HepG2 (cell line): ENCODE data around the gene CCSER1. TPM values are rescaled to one million over a fixed set of nuclear protein-coding genes. Genes with fewer than 3 reads are reported as not detected.

Experiments
- ATAC-seq: fragments of 200-7000 bp; cut with Tn5 transposase; 3 replicates; pipeline ENCODE4 v1.9.1; 2020; ENCODE audit warnings: mild to moderate bottlenecking, moderate library complexity
- BruUV-seq: library from RNA; stranded (reverse); fragments of 400-500 nt; replicated peaks from 2 replicates; lab custom pipeline; 2021; lab: Mats Ljungman, UMichigan
- CTCF ChIA-PET: fragments of 300-600 bp; formaldehyde crosslinking; extraction: SDS; loops from one replicate; lab custom pipeline; 2021; ENCODE audit warnings: low total read pairs, inconsistent platforms, low intra/inter-chr PET ratio; lab: Yijun Ruan, JAX
- POLR2A ChIA-PET: fragments of 350-600 bp; sonication (Branson Sonifier 250); formaldehyde crosslinking; loops from one replicate; lab custom pipeline; 2020; ENCODE audit warnings: antibody characterized with exemption, inconsistent platforms; lab: Yijun Ruan, JAX
- DNase-seq: peaks from one replicate; pipeline ENCODE4 v3.0.0-alpha.2; 2015; ENCODE audit warnings: low spot score
- FAIRE-seq: peaks from 3 replicates; lab custom pipeline; 2011; peaks lifted over from hg19 to GRCh38; lab: Jason Lieb, UNC
- H2AFZ ChIP-seq: one replicate; pipeline ENCODE4 v1.6.1; 2011; ENCODE audit warnings: low read length, inconsistent platforms
- H3K27ac ChIP-seq: fragments of 300-600 bp; 3 replicates; pipeline ENCODE4 v1.8.0; 2011; ENCODE audit warnings: mixed run types, mild to moderate bottlenecking, mixed read lengths, low read length, inconsistent platforms; ENCODE audit not compliant: insufficient read depth; ENCODE audit errors: extremely low read length
- H3K27me3 ChIP-seq, 2 experiments: fragments of 200-600 bp in 1 of 2; 2 replicates in 1 of 2; 3 replicates in 1 of 2; pipeline versions ENCODE4 v1.6.0 to v1.8.0; 2011; ENCODE audit warnings: low read length in 2 of 2, mild to moderate bottlenecking in 2 of 2, moderate library complexity in 2 of 2, inconsistent platforms in 1 of 2; ENCODE audit not compliant: insufficient read depth in 2 of 2, control insufficient read depth in 1 of 2
- H3K36me3 ChIP-seq, 2 experiments: fragments of 200-600 bp in 1 of 2; replicated peaks in 1 of 2; 2 replicates in 1 of 2; 3 replicates in 1 of 2; pipeline versions ENCODE4 v1.5.1 to v1.8.0; 2011; ENCODE audit warnings: low read length in 2 of 2, inconsistent platforms in 1 of 2; ENCODE audit not compliant: insufficient read depth in 2 of 2, control insufficient read depth in 1 of 2
- H3K4me1 ChIP-seq: 2 replicates; pipeline ENCODE4 v1.5.1; 2012; ENCODE audit warnings: low read length, inconsistent platforms; ENCODE audit not compliant: insufficient read depth
- H3K4me2 ChIP-seq: 2 replicates; pipeline ENCODE4 v1.6.0; 2011; ENCODE audit warnings: low read depth, low read length, inconsistent platforms
- H3K4me3 ChIP-seq, 3 experiments: fragments of 200-600 bp in 1 of 3; sonication (generic), shearing (Covaris generic) in 1 of 3; replicated peaks in 1 of 3; 2 replicates each; pipeline ENCODE4 v1.5.1; 2011 to 2016; ENCODE audit warnings: low read length in 3 of 3, inconsistent platforms in 2 of 3, low read depth in 2 of 3, mild to moderate bottlenecking in 2 of 3, control low read depth in 1 of 3, mixed read lengths in 1 of 3; ENCODE audit not compliant: insufficient read depth in 1 of 3
- H3K79me2 ChIP-seq: one replicate; pipeline ENCODE4 v1.6.1; 2011; ENCODE audit warnings: low read length, inconsistent platforms; ENCODE audit not compliant: insufficient read depth
- H3K9ac ChIP-seq: 2 replicates; pipeline ENCODE4 v1.6.0; 2011; ENCODE audit warnings: mild to moderate bottlenecking, low read depth, low read length, inconsistent platforms; ENCODE audit not compliant: insufficient read depth
- H3K9me3 ChIP-seq: 2 replicates; pipeline ENCODE4 v1.5.1; 2012; ENCODE audit warnings: mild to moderate bottlenecking, low read length
- H4K20me1 ChIP-seq: 2 replicates; pipeline ENCODE4 v1.6.0; 2011; ENCODE audit warnings: inconsistent platforms, mild to moderate bottlenecking, low read length, moderate library complexity; ENCODE audit not compliant: insufficient read depth
- DZIP1 ChIP-seq: sonication (generic); formaldehyde crosslinking; IDR thresholded peaks from 2 replicates; pipeline ENCODE4 v1.5.0; 2020; ENCODE audit warnings: mild to moderate bottlenecking, missing genetic modification reagents
- MXI1 ChIP-seq: IDR thresholded peaks from 3 replicates; pipeline ENCODE4 v1.6.1; 2012; ENCODE audit warnings: low read depth, low read length, inconsistent platforms, borderline replicate concordance
- NFKBIZ ChIP-seq: IDR thresholded peaks from 2 replicates; pipeline ENCODE4 v1.6.1; 2018; ENCODE audit warnings: missing genetic modification reagents, missing compliant biosample characterization
- PHF5A ChIP-seq: IDR thresholded peaks from one replicate; pipeline ENCODE4 v1.6.1; 2018; ENCODE audit warnings: low read depth, missing genetic modification reagents; ENCODE audit not compliant: unreplicated experiment
- RFX3 ChIP-seq: IDR thresholded peaks from 2 replicates; pipeline ENCODE4 v1.6.1; 2016; ENCODE audit warnings: missing biosample characterization, missing genetic modification reagents
- SMARCC2 ChIP-seq: fragments of 450-650 bp; IDR thresholded peaks from 2 replicates; pipeline ENCODE4 v1.6.1; 2017; ENCODE audit warnings: antibody characterized with exemption, mild to moderate bottlenecking
- TOPORS ChIP-seq: sonication (generic); formaldehyde crosslinking; IDR thresholded peaks from 2 replicates; pipeline ENCODE4 v1.8.0; 2023; ENCODE audit warnings: mild to moderate bottlenecking, missing genetic modification reagents
- ZFP82 ChIP-seq: sonication (generic); formaldehyde crosslinking; IDR thresholded peaks from 2 replicates; pipeline ENCODE4 v1.5.1; 2020; ENCODE audit warnings: mild to moderate bottlenecking, missing genetic modification reagents, borderline replicate concordance
- ZFYVE20 ChIP-seq: sonication (generic); formaldehyde crosslinking; IDR thresholded peaks from 2 replicates; pipeline ENCODE4 v1.8.0; 2023; ENCODE audit warnings: low read depth, mild to moderate bottlenecking, moderate library complexity, missing genetic modification reagents, borderline replicate concordance
- ZNF160 ChIP-seq: sonication (generic); formaldehyde crosslinking; IDR thresholded peaks from 2 replicates; pipeline ENCODE4 v1.8.0; 2022; ENCODE audit warnings: mild to moderate bottlenecking, inconsistent platforms, missing genetic modification reagents
- ZNF263 ChIP-seq: sonication (generic); formaldehyde crosslinking; IDR thresholded peaks from 2 replicates; pipeline ENCODE4 v1.4.0; 2020; ENCODE audit warnings: missing genetic modification reagents
- ZNF468 ChIP-seq: sonication (generic); formaldehyde crosslinking; IDR thresholded peaks from 2 replicates; pipeline ENCODE4 v1.8.0; 2022; ENCODE audit warnings: mild to moderate bottlenecking, moderate library complexity, missing genetic modification reagents
- ZNF558 ChIP-seq: sonication (generic); formaldehyde crosslinking; IDR thresholded peaks from 2 replicates; pipeline ENCODE4 v1.9.0; 2022; ENCODE audit warnings: mild to moderate bottlenecking, missing genetic modification reagents, borderline replicate concordance
- WGBS: methylation state at CpG from one replicate; pipeline ENCODE4 v1.1.6; 2017; ENCODE audit warnings: low lambda C conversion rate; 5-methylcytosine and 5-hydroxymethylcytosine counted together
- in situ Hi-C: cut with HindIII; loops from 2 replicates; pipeline ENCODE4 v1.10.0; 2017; ENCODE audit warnings: low pct_unique_long_range_greater_than_20kb; ENCODE audit not compliant: extremely low pct_ligation_motif_present
- intact Hi-C: fragments of 100-400 bp; cut with micrococcal nuclease; formaldehyde crosslinking; loops from one replicate; pipeline ENCODE4 v1.10.0; 2022; ENCODE audit not compliant: unreplicated experiment
- polyA plus RNA-seq, 8 experiments: library from polyadenylated mRNA; depleted of rRNA in 3 of 8; stranded (reverse) in 7 of 8; unstranded in 1 of 8; fragments of >200 nt; fragmentation: Illumina TruSeq in 4 of 8; extraction: Trizol in 4 of 8; gene quantifications; 2 replicates each; pipeline versions ENCODE4 v1.2.1 to v1.2.3, GENCODE V29; 2011 to 2016; ENCODE audit warnings: low read depth in 4 of 8, missing spikeins in 1 of 8, mixed read lengths in 1 of 8; ENCODE audit not compliant: insufficient read depth in 1 of 8
- total RNA-seq, 5 experiments: library from RNA; depleted of rRNA; stranded (reverse); fragments of >200 nt; fragmentation: Illumina TruSeq; extraction: Trizol; gene quantifications; 2 replicates each; pipeline ENCODE4 v1.2.3, GENCODE V29; 2016; ENCODE audit warnings: low read depth in 1 of 5
- TF ChIP-seq, protein P1 (sequence below): fragments of 450-650 bp; IDR thresholded peaks from 2 replicates; pipeline ENCODE4 v1.6.1; 2017; ENCODE audit warnings: mild to moderate bottlenecking
- TF ChIP-seq, protein P2 (sequence below): sonication (generic); formaldehyde crosslinking; IDR thresholded peaks from 2 replicates; pipeline ENCODE4 v1.5.1; 2020; ENCODE audit warnings: missing genetic modification reagents, mild to moderate bottlenecking, borderline replicate concordance

CCSER1 gene
- total and polyA plus RNA-seq, 2 of the 13 experiments (the other 11 are each of a cell fraction or from before 2014, with no cell fraction given): not detected

DNA sequence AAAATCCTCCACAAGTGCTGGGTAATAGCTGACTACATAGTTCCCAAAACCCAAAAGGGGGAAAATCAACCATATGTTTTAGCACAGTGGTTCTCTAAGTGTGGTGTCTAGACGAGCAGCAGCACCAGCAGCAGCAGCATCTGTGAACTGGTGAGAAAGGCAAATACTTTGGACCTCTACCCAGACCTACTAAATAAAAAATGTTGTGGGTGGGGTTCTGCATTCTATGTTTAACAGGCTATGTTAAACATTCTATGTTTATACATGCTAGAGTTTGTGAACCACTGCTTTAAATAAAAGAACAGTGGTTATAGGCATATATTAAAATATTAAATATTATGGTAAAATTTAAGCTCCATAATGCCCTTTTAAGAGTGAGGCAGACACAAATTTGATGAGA is 1171.6 kb downstream of the CCSER1 start:
- no TSS peak for BruUV-seq
- no peak for FAIRE-seq
- H3K36me3 ChIP-seq: no peaks in the 10 kb centered on the region
- no peak overlapping the region for H3K9ac ChIP-seq
- no peak for DNase-seq
- TF ChIP-seq ZFP82: no peak
- TF ChIP-seq PHF5A (CRISPR knock-in tag): no peak
- TF ChIP-seq SMARCC2: no peak
- no peak for TF ChIP-seq RFX3 (CRISPR knock-in tag)
- TF ChIP-seq ZFYVE20 (CRISPR knock-in tag): no peak
- TF ChIP-seq MXI1: no peak
- TF ChIP-seq NFKBIZ (CRISPR knock-in tag): no peak
- TF ChIP-seq TOPORS (CRISPR knock-in tag): no peak
- no peak for TF ChIP-seq ZNF468 (CRISPR knock-in tag)
- TF ChIP-seq ZNF160 (CRISPR knock-in tag): no peak
- no peak for TF ChIP-seq ZNF558 (CRISPR knock-in tag)
- intact Hi-C loops: no loop called here
- no peak overlapping the region for H3K27ac ChIP-seq
- ChIA-PET POLR2A (no interaction called here), CTCF (no interaction called here)
- H3K9me3 ChIP-seq: no peaks in the 10 kb centered on the region
- H3K79me2 ChIP-seq: no peaks in the 10 kb centered on the region
- no peaks in the 10 kb centered on the region for H4K20me1 ChIP-seq
- no peak overlapping the region for H2AFZ ChIP-seq
- in situ Hi-C loops: no loop called here
- no peak overlapping the region for H3K4me2 ChIP-seq
- H3K4me1 ChIP-seq: no peaks in the 10 kb centered on the region
- H3K27me3 ChIP-seq: no peaks in the 10 kb centered on the region
- no peak overlapping the region for H3K4me3 ChIP-seq
- no peak for ATAC-seq
- 0% methylated on average over 1 of the region's 1 CpG for WGBS

- ChIA-PET POLR2A (no interaction called here), CTCF (no interaction called here)
- in situ Hi-C loops (no loop called here), intact Hi-C loops (no loop called here)
- H3K27ac ChIP-seq: no peak overlapping the region
- 8% methylated on average over 2 of the region's 2 CpGs for WGBS
- H3K9ac ChIP-seq: no peak overlapping the region
- H2AFZ ChIP-seq: no peak overlapping the region
- no peaks in the 10 kb centered on the region for H3K36me3 ChIP-seq
- no peaks in the 10 kb centered on the region for H3K79me2 ChIP-seq
- no peak for ATAC-seq
- no peaks in the 10 kb centered on the region; the same call in 1 of the 2 replicates for H4K20me1 ChIP-seq
- BruUV-seq: no TSS peak
- no peaks in the 10 kb centered on the region for H3K27me3 ChIP-seq
- H3K4me1 ChIP-seq: no peaks in the 10 kb centered on the region
- no peak overlapping the region for H3K4me2 ChIP-seq
- H3K4me3 ChIP-seq: no peak overlapping the region
- FAIRE-seq: no peak
- no peaks in the 10 kb centered on the region for H3K9me3 ChIP-seq
- DNase-seq: no peak
- TF ChIP-seq, protein P1, sequence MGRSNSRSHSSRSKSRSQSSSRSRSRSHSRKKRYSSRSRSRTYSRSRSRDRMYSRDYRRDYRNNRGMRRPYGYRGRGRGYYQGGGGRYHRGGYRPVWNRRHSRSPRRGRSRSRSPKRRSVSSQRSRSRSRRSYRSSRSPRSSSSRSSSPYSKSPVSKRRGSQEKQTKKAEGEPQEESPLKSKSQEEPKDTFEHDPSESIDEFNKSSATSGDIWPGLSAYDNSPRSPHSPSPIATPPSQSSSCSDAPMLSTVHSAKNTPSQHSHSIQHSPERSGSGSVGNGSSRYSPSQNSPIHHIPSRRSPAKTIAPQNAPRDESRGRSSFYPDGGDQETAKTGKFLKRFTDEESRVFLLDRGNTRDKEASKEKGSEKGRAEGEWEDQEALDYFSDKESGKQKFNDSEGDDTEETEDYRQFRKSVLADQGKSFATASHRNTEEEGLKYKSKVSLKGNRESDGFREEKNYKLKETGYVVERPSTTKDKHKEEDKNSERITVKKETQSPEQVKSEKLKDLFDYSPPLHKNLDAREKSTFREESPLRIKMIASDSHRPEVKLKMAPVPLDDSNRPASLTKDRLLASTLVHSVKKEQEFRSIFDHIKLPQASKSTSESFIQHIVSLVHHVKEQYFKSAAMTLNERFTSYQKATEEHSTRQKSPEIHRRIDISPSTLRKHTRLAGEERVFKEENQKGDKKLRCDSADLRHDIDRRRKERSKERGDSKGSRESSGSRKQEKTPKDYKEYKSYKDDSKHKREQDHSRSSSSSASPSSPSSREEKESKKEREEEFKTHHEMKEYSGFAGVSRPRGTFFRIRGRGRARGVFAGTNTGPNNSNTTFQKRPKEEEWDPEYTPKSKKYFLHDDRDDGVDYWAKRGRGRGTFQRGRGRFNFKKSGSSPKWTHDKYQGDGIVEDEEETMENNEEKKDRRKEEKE: no peak
- TF ChIP-seq, protein P2, sequence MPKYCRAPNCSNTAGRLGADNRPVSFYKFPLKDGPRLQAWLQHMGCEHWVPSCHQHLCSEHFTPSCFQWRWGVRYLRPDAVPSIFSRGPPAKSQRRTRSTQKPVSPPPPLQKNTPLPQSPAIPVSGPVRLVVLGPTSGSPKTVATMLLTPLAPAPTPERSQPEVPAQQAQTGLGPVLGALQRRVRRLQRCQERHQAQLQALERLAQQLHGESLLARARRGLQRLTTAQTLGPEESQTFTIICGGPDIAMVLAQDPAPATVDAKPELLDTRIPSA (CRISPR knock-in tag): no peak
- TF ChIP-seq DZIP1 (CRISPR knock-in tag) (no peak), ZNF263 (CRISPR knock-in tag) (no peak)
Measured at GRCh38 chr4:91302120-91302519, 1174.9 kb downstream of the CCSER1 start.
